ENCODE data around the gene AUTS2.

Gene AUTS2

DNA sequence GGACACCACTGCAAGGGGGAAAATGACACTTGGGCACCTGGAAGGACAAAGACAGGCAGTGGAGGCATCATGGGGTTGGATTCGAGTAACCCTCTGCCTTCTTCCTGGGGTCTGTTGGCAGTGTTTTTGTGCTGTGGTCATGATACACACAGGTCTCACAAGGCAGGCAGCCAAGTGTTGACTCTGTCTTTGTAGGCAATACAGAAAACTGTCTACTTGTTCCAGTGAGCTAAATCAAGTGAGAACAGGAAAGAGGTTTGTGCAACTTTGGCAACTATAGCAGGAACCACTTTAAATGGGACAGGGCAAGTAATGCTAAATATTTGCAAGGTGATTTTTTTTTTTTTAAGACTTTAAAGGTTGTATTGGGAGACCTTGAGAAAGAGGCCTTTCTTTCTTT, 955.1 kb downstream of the AUTS2 start:
- CTCF ChIA-PET: no interaction called here
- Histone ChIP-seq H3K9me3 (ENCODE audit: control insufficient read depth, insufficient read depth, low read depth, low read length) (no peaks in the 10 kb centered on the region), H3K27ac (ENCODE audit: extremely low read depth, low read depth, low read length) (no peak overlapping the region), H3K36me3 (ENCODE audit: control insufficient read depth in 2 of 2, insufficient read depth in 1 of 2, low read length in 2 of 2) (no peaks in the 10 kb centered on the region), H3K4me1 (ENCODE audit: control insufficient read depth, insufficient read depth, low read length) (no peaks in the 10 kb centered on the region), H3K4me3 (ENCODE audit: low read depth, low read length) (no peak overlapping the region)
- TF ChIP-seq, protein P1, sequence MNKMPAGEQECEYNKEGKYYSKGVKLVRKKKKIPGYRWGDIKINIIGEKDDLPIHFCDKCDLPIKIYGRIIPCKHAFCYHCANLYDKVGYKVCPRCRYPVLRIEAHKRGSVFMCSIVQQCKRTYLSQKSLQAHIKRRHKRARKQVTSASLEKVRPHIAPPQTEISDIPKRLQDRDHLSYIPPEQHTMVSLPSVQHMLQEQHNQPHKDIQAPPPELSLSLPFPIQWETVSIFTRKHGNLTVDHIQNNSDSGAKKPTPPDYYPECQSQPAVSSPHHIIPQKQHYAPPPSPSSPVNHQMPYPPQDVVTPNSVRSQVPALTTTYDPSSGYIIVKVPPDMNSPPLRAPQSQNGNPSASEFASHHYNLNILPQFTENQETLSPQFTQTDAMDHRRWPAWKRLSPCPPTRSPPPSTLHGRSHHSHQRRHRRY (tag by site-specific recombination; IDR thresholded peaks at IDR 0.05): no peak
- POLR2A ChIA-PET: interaction anchor here (0.6 kb wide), 1 partner anchor 1262 kb away, joined by 3 read pairs; no protein-coding TSS in a partner anchor

DNA sequence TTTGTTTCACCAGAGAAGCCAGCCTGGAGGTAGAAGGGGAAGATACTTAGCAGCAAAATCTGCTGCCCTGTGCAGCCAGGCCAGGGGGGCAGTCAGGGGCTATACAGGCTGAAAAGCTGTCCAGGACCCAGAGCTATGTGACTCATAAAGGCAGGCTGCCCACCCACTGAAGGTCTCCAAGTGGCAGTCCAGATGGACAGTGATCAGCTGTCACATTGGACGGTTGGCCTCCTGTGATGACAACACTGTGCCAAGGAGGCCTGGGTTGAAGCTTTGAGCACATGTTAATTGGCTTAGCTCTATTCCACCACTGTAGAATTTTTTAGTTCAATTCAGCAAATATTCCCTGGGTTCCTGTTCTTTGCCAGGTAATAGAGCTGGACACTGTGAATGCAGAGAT, 956.4 kb downstream of the AUTS2 start:
- H3K9me3 ChIP-seq (ENCODE audit: control insufficient read depth, insufficient read depth, low read depth, low read length): no peaks in the 10 kb centered on the region
- H3K4me1 ChIP-seq (ENCODE audit: control insufficient read depth, insufficient read depth, low read length): no peaks in the 10 kb centered on the region
- no peak overlapping the region for H3K4me3 ChIP-seq (ENCODE audit: low read depth, low read length)
- no peaks in the 10 kb centered on the region for H3K36me3 ChIP-seq (ENCODE audit: control insufficient read depth in 2 of 2, insufficient read depth in 1 of 2, low read length in 2 of 2)
- TF ChIP-seq ZNF621 (tag by site-specific recombination; IDR thresholded peaks at IDR 0.05): no peak
- no peak overlapping the region for H3K27ac ChIP-seq (ENCODE audit: extremely low read depth, low read depth, low read length)
- CTCF ChIA-PET: no interaction called here
- POLR2A ChIA-PET: no interaction called here

DNA sequence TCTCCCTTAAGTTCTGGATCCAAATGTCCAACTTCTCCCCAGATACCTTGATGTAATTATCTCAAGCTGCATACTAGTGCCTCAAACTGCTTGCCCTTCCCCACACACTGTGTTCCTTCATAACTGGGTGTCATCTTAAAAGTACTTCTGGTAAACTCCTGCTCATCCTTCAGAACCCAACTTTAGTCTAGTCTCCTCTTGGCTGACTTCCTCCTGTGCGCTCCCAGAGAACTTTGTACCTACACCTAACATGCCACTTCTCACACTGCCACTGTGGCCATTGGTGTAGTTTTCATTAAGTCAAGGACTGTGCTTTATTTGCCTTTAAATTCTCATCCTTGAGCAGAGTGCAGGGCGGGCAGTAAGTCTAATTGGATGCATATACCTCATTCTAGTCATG, 958.5 kb downstream of the AUTS2 start:
- Histone ChIP-seq H3K4me1 (ENCODE audit: control insufficient read depth, insufficient read depth, low read length) (no peaks in the 10 kb centered on the region), H3K36me3 (ENCODE audit: control insufficient read depth in 2 of 2, insufficient read depth in 1 of 2, low read length in 2 of 2) (no peaks in the 10 kb centered on the region), H3K4me3 (ENCODE audit: low read depth, low read length) (no peak overlapping the region), H3K27ac (ENCODE audit: extremely low read depth, low read depth, low read length) (no peak overlapping the region), H3K9me3 (ENCODE audit: control insufficient read depth, insufficient read depth, low read depth, low read length) (no peaks in the 10 kb centered on the region)
- CTCF ChIA-PET: interaction anchor here (0.6 kb wide), 1 partner anchor 218 kb away, joined by 3 read pairs; no protein-coding TSS in a partner anchor
- TF ChIP-seq ZFP3 (tag by site-specific recombination; IDR thresholded peaks at IDR 0.05; ENCODE audit: low read depth) (peak; percentile 76; the same call in 1 of the 2 replicates), REPIN1 (tag by site-specific recombination; IDR thresholded peaks at IDR 0.05; ENCODE audit: low read depth) (no peak)
- POLR2A ChIA-PET: no interaction called here

DNA sequence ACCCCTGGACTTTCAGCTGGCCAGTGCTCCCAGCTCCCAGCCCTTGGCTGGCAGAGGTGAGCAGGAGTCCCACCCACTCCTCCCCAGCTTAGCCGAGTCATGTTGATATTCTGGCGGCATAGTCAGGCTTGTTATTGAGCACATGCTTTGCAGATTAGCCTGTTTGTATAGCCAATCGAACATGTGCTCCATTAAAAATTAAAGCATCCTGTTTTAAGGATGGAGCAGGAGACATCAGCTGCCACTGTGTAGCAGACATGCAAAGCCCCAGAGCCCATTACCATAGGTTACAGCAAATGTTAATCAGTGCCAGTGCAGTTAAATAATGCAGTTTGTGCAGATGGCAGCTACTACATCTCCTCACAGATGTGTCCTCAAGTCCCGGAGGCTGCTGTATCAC, 959.1 kb downstream of the AUTS2 start:
- Histone ChIP-seq H3K27ac (ENCODE audit: extremely low read depth, low read depth, low read length) (no peak overlapping the region), H3K36me3 (ENCODE audit: control insufficient read depth in 2 of 2, insufficient read depth in 1 of 2, low read length in 2 of 2) (no peaks in the 10 kb centered on the region), H3K4me1 (ENCODE audit: control insufficient read depth, insufficient read depth, low read length) (no peaks in the 10 kb centered on the region), H3K9me3 (ENCODE audit: control insufficient read depth, insufficient read depth, low read depth, low read length) (no peaks in the 10 kb centered on the region), H3K4me3 (ENCODE audit: low read depth, low read length) (no peak overlapping the region)
- ChIA-PET CTCF (interaction anchor here (0.6 kb wide), 1 partner anchor 218 kb away, joined by 3 read pairs; no protein-coding TSS in a partner anchor), POLR2A (no interaction called here)
- TF ChIP-seq ZNF302 (tag by site-specific recombination; IDR thresholded peaks at IDR 0.05; ENCODE audit: low read depth) (no peak), SP7 (tag by site-specific recombination; IDR thresholded peaks at IDR 0.05) (no peak), ZNF626 (tag by site-specific recombination; IDR thresholded peaks at IDR 0.05) (no peak), TRIM28 (IDR thresholded peaks at IDR 0.05; ENCODE audit: borderline replicate concordance, low read length) (no peak), MYNN (tag by site-specific recombination; IDR thresholded peaks at IDR 0.05; ENCODE audit: borderline replicate concordance) (no peak), ZNF155 (tag by site-specific recombination; IDR thresholded peaks at IDR 0.05) (no peak), ZFP3 (tag by site-specific recombination; IDR thresholded peaks at IDR 0.05; ENCODE audit: low read depth) (no peak), ZNF274 (IDR thresholded peaks at IDR 0.05; ENCODE audit: low read length) (no peak), ZNF274 (tag by site-specific recombination; IDR thresholded peaks at IDR 0.05; ENCODE audit: borderline replicate concordance) (no peak)
- TF ChIP-seq, protein P2, sequence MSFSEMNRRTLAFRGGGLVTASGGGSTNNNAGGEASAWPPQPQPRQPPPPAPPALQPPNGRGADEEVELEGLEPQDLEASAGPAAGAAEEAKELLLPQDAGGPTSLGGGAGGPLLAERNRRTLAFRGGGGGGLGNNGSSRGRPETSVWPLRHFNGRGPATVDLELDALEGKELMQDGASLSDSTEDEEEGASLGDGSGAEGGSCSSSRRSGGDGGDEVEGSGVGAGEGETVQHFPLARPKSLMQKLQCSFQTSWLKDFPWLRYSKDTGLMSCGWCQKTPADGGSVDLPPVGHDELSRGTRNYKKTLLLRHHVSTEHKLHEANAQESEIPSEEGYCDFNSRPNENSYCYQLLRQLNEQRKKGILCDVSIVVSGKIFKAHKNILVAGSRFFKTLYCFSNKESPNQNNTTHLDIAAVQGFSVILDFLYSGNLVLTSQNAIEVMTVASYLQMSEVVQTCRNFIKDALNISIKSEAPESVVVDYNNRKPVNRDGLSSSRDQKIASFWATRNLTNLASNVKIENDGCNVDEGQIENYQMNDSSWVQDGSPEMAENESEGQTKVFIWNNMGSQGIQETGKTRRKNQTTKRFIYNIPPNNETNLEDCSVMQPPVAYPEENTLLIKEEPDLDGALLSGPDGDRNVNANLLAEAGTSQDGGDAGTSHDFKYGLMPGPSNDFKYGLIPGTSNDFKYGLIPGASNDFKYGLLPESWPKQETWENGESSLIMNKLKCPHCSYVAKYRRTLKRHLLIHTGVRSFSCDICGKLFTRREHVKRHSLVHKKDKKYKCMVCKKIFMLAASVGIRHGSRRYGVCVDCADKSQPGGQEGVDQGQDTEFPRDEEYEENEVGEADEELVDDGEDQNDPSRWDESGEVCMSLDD (tag by site-specific recombination; IDR thresholded peaks at IDR 0.05): no peak
- TF ChIP-seq, protein P3, sequence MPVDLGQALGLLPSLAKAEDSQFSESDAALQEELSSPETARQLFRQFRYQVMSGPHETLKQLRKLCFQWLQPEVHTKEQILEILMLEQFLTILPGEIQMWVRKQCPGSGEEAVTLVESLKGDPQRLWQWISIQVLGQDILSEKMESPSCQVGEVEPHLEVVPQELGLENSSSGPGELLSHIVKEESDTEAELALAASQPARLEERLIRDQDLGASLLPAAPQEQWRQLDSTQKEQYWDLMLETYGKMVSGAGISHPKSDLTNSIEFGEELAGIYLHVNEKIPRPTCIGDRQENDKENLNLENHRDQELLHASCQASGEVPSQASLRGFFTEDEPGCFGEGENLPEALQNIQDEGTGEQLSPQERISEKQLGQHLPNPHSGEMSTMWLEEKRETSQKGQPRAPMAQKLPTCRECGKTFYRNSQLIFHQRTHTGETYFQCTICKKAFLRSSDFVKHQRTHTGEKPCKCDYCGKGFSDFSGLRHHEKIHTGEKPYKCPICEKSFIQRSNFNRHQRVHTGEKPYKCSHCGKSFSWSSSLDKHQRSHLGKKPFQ (tag by site-specific recombination; IDR thresholded peaks at IDR 0.05): no peak
